GM19240 (cell line): ENCODE results near the gene OSTM1.

ENCODE experiments used
- DNase-seq: peaks from one replicate; pipeline ENCODE4 v3.0.0; 2011; ENCODE audit warnings: low spot score; ENCODE audit not compliant: insufficient read length

OSTM1 gene

DNA sequence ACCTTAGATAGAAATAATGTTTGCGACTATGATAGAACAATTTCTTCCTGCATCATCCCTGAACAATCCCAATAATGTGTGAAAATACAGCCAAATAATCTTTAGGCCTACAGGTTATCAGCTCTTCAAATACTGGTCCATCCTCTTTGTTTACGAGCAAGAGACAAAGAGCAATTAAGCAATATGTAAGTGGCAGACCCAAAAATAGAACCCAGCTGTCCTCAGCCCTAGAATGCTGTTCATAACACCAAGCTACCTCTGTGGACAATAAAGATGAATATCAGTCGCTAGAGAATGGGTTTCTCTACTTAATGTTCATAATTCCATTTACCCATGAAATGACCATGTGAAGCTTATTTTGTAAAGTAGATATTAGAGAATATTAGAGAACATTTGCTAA lies 28.4 kb upstream of the OSTM1 start:
- DNase-seq: no peak

DNA sequence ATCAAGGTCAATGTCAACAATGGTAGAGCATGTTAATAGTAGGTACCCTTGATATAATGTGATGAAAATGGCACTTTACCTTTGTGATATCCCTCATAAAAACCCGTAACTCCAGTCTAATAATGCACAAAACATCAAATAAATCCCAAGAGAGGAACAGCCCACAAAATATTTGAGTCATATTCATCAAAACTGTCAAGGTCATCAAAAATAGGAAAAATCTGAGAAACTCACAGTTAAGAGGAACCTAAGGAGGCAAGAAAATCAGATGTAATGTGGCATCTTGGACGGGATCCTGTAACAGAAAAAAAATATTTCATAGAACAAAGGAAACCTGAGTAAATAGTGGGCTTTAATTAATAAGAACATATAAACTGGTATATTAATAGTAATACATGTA lies 25.5 kb upstream of the OSTM1 start:
- DNase-seq: no peak

DNA sequence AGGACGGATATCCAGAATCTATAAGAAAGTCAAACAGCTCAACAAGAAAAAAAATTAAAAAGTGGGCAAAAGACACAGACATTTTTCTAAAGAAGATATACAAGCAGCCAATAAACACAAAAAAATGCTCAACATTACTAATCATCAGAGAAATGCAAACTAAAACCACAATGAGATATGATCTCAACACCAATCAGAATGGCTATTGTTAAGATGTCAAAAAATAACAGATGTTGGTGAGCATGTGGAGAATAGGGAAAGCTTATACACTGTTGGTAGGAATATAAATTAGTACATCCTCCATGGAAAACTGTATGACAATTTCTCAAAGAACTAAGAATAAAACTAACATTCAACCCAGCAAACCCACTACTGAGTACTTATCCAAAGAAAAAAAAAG lies 23.3 kb upstream of the OSTM1 start:
- no peak for DNase-seq

DNA sequence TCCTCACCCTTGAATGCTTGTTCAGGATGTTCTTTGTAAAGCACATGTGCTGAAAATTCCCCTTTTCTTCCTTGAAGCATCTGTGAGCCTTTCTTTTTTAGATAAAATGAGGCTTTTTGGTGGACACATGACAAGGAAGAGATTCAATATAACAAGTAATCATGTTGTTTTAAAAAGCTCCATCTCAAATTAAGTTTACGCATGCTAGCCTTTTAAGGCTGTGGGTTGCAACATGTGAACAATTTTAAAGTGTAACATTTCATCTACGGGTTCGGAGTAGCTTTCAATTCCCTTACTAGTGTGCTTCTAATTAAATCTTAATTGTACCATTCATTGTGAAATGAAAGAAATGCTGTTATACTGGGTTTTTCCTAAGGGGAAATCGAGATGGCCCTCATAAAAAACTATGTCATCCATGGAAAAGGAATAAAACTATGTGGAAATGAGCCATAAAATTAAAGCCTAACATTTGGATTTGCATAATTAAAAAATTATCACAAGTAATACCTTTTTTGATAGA lies 19.3 kb upstream of the OSTM1 start:
- DNase-seq: no peak

DNA sequence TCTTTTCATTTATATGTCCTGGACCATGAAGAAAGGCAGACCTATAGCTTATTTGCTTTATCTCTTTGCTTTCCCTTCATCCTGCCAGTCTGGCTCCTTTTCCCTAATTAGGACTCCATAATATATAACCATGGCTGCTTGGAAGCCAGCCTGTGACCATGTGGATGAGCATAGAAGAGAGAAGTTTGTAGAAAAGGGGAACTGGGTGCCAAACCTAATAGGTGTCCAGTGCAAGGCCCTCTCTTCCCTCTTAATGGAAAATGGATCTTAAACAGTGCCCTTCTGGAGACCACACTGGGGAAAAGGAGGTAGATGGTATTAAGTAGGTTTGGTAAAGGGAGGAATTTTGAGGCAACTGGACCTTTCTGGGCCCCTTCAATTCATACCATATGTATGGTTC lies 16.7 kb upstream of the OSTM1 start:
- no peak for DNase-seq

DNA sequence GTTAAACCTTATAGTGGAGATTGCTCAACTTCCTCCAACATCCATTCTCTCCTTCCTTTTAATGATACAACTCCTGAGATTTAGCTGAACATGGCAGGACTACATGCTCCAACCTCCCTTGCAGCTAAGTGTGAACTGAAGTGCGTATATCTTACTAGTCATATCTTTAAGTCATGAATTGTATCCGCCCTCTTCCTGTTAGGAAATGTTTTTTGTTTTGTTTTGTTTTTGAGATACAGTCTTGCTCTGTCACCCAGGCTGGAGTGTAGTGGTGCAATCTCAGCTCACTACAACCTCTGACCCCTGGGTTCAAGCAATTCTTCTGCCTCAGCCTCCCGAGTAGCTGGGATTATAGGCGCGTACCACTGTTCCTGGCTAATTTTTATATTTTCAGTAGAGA lies 8.8 kb upstream of the OSTM1 start:
- DNase-seq: no peak

DNA sequence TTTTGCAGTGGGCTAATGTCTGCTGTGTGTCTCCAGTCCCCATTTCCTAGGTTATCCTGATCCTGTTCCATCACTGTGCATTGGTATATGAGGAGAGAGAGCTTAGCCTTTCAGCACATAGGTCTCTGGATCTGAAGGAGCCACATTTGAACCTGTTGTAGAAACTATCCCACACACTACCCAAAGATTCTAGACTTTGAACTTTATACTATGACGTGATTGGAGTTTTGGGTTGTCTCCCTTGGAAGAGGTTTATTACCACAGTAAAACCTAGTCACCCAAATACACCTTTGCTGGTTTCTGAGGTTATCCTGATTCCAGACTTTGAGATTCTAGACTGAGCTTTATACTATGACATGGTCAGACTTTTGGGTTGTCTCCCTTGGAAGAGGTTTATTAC lies 8.0 kb upstream of the OSTM1 start:
- no peak for DNase-seq

DNA sequence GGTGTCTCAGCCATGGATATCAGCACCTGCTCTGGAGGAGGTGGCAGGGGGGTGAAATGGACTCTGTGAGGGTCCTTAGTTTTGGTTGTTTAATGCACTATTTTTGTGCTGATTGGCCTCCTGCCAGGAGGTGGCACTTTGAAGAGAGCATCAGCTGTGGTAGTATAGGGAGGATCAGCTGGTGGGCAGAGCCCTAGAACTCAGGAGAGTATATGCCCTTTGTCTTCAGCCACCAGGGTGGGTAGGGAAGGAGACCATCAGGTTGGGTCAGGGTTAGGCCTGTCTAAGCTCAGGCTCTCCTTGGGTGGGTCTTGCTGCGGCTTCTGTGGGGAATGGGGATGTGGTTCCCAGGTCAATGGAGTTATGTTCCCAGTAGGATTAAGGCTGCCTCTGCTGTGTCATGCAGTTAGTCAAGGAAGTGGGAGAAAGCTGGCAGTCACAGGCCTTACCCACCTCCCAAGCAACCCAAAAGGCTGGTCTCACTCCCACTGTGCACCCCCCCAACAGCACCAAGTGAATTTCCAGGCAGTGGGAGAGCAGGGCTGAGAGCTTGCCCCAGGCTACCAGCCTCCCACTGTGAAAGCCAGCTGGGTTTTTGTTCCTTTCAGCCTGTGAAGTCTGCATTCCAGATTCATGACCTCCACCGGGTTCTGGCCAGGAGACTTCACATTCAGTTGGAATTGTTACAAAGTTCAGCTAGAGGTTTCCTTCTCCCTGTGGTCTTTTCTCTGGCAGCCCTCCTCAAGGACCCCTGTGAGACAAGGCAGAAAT lies 5.7 kb upstream of the OSTM1 start:
- no peak for DNase-seq

DNA sequence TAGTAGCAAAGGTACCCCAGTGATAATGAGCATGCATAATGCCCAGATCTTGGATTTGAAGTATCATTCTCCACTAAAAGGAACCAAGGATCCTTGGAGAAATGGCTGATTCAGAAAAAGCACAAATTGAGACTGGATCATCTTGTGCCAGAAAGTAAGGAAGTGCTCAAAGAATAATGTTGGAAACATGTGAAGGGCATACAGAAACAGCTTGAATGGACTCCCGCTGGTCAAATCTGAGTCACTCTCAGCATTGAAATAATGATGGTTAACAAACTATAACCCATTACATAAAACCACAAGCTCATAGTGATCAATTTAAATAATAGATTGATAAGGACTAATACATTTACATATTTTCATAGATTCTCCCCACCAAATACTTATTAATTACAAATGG lies 3.6 kb upstream of the OSTM1 start:
- DNase-seq: no peak

DNA sequence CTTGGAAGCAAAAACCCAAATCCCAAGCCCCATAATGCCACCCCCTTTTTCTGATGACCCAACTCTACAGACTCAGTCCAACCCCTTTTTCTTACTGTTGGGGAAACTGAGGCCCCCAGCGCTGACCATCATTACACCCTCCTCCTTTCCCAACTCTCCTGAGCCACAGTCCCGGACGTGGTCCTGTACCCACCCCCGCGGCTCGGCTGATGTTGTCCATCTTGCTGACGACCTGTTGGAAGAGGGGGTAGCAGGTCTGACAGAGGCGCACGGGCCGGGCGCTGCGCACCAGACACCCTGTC lies 533 bp downstream of the OSTM1 start:
- DNase-seq: peak; percentile 23

DNA sequence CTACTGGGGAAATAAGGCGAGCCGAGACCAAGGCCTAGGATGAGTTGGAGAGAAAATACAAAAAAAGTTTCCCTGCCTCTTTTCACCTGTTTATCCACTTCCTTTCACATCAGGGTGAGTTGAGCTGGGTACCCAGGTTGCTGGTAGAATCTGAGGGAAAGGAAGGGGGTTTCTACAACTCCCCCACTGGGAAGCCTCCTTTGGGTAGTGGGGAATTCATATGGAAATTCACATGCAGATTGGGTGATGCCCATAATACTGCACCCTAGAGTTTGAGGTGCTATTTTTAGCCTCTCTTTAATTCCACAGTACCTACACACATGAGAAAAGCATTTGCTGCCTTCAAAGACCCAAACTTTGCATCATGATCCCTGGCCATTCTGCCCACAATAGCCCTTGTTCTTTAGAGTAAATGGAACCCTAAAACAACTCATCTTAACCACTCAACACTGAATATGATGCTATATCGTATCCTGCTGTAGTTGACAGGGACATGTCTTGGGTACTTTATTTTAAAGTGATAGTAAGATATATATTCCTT lies 2.7 kb downstream of the OSTM1 start:
- DNase-seq: no peak

DNA sequence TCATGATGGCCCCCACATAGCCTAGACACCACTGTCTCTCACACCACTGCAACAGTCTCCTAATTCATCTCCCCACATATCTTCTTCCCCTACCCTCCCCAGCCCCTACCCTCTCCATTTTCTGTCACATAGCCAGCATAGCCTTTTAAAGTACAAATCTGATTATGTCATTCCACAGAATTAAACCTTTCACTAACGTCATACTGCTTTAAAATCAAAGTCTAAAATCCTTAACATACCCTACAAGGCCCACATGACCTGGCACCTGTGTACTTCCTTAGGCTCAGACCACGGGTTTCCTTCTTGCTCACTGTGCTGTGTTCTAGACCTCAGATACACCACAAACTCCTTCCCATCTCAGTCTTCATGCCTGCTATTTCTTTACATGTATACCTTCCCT lies 5.9 kb downstream of the OSTM1 start:
- DNase-seq: no peak

DNA sequence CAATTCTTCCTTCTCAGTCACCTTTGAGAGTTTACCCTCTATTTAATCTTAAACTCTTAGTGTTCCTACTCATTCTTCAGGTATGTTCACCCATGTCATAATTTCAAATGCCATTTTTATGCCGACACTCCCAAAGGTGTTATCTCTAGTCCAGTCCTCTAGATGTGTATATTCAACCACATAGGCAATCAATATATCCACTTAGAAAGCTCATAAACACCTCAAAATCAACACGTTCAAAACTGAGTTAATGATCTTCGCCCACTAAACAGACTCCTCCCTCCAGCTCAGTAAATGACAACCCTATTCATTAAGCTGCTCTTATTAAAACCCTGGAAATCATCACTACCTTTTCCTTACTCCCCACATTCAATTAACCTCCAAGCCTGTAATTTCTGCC lies 6.4 kb downstream of the OSTM1 start:
- DNase-seq: no peak

DNA sequence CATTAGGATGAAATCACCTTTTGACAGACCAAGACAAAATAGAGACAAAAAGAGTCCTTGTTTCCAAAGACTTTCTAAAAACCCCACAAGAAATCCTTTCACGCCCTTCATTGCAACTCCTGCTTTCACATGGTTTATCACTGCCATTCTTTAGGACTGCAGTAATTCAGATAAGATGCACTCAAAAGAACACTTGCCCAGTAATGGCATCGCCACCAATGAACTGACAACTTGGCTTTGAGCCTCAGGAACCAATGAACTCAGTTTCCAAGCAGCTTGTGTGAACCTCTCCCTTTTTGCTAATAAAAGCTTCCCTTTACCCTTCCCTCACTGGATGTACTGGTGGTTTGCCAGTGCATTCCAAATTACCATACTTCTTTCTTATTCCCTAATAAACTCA lies 21.8 kb downstream of the OSTM1 start:
- DNase-seq: no peak

DNA sequence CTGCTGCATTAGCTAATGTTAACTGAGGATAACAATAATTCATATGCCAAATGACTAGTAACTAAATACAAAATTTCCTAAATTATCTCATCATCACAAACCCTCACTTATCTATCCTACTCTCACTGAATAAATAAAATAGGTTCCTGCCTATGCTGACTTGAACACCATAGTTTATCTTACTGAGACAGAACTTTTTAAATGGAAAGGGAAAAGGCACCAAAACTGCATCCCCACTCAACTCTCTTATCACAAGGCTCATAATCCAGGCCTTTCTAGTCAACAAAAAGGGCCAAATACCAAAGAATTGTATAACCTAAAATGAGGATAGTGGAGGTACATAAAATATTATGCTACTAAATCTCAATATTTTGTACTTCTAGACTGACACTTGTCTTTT lies 23.1 kb downstream of the OSTM1 start:
- DNase-seq: no peak

DNA sequence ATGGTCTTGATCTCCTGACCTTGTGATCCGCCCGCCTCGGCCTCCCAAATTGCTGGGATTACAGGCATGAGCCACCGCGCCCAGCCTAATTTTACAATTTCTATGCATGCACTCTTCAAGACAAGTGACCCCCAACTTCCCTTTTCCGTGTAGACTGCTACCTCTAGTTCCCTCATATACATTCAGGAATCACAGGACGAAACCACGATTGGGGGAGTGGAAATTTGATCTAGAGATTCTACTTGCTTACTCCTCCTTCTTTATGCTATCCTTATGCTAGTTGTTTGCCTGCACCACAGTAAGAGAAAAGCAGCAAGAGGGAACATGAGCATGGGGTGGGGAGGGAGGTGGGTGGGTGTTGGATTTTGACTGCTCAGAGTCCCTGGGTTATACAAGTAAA lies 34.9 kb downstream of the OSTM1 start:
- no peak for DNase-seq

DNA sequence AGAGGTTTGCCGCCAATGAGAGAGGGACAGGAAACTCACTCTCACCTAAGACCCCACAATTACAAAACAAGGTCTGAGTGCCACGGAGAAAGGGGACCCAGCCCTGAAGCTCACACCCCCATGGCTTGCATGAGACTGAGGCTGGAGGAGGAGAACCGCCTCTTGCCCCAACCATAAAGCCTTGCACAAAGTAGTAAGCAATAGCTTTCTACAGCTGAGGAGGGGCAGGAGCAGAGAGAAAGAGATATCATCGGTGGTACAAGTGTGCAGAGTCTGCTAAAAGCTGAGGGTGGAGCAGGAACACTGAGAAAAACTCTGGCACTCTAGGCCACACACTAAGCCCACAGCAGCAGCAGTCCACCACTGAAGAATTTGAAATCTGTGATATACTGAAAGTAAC lies 37.7 kb downstream of the OSTM1 start:
- DNase-seq: no peak

DNA sequence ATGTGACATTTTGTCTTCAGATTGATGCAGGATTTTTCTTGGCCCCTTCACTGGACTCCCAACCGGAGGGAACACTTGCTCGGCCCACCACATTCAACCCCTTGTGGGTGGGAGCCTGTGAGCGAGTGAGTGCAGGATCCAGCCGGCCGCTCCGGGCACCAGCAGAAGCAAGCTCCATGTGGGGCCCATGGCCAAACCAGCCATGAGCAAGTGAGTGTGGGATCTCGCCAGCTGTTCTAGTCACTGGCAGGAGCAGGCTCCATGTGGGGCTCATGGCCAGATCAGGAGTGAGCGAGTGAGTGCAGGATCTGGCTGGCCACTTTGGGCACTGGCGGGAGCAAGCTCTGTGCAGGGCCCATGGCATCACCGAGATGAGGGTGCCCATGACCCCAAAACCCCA lies 42.6 kb downstream of the OSTM1 start:
- no peak for DNase-seq

DNA sequence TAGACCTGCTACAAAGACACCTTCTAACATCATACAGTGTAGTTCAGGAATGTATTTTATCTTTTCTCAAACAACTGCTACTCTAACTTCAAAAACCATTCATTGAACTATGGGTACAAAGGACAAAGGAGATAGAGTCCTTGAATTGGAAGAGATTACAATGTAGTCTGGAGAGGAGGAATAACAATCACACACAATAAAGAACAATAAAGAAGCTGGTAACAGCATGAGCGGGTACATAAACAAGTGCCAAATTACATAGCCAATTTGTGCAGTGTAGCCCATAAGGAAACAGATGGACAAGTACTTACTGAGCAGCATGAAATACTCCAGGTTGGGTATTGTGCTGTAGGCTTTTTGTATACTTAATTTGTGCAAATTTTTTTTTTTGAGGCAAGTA lies 44.3 kb downstream of the OSTM1 start:
- no peak for DNase-seq

DNA sequence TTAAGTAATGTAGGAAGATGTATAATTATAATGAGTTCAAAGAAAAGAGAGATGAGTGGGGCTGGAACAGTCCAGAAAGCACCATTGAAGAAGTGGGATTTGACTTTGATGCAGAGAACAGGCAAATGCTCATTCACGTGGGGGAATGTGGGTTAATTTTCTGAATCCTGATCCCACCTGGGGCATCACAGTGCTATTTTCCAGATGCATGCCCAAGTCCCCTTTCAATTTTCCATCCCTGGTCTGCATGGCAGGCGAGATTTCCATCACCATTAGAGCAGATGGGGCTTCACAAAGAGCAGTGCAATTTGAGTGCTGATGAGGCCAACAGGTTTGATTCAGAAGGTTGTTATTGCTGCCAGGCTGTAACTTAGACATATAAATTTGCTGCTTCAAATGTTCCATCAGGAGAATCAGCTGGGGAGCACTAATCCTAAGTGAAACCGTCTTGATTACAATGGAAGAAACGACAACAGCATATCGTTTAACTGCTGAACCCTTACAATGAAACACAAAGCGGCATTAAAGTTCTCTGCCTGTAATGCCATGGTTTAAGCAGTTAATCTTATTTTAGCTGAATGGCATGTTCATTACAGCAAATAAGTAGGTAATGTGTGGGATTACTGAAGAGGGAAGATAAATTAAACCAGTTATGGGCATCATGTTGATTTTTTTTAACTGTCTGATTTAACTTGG lies 45.2 kb downstream of the OSTM1 start:
- DNase-seq: no peak

DNA sequence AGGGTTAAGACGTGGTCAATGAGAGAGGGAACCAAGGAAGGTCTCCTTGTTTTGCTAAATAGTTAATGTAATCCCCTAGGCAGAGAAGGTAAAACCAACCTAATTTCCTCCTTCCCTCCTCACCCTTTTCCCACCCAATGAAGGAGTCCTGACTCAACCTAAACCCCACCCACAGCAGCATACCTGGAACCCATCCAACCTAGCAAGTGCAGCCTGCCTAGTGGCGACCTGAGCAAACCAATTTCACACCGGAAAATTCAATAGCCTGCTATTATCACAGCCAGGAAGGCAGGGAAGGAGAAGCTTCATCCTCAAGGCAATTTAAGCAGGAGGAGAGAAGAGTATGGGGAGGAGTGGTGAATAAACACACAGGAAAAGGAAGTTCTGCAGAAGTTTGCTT lies 46.9 kb downstream of the OSTM1 start:
- DNase-seq: no peak

DNA sequence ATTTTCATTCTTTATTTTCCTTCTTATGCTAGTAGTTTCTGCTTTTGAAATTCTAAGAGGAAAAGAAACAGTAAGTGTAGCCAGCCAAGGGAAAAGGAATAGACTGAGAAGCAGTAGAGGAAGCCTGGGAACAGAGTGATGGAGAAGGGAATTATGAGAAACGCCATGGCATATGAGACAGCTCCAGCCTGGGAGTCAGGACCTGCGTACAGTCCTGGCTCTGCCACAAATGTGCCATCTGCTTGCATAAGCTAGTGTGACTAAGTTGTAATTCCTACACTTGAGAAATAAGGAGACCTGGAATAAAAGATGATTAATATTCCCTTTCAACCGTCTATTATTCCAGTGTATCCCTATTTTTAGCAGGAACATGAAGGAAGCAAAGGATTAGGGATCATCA lies 47.5 kb downstream of the OSTM1 start:
- DNase-seq: no peak
